ENCODE results near the gene GRIFIN. TPM values are rescaled to one million over a fixed set of nuclear protein-coding genes. Genes with fewer than 3 reads are reported as not detected.

The GRIFIN gene
- not detected in 3 replicates for total RNA-seq
- long read RNA-seq: 0 reads

GRCh38 chr7:2476298-2476697, at the start of gene GRIFIN:
TSS of gene GRIFIN (minus strand) at chr7:2476398. CDS start at chr7:2476383, 15 bp downstream.
- Mint-ChIP-seq H3K36me3 (ENCODE audit: low read depth) (no peaks in the 10 kb centered on the region), H3K27me3 (ENCODE audit: low read depth) (peaks cover 9% of the 10 kb centered on the region), H3K4me3 (ENCODE audit: unreplicated experiment) (no peak within 1 kb of the TSS), H3K4me1 (ENCODE audit: low read depth) (peaks cover 15% of the 10 kb centered on the region), H3K9me3 (ENCODE audit: low read depth) (no peaks in the 10 kb centered on the region), H3K27ac (ENCODE audit: unreplicated experiment) (no peak within 1 kb of the TSS)
- no peak for DNase-seq (ENCODE audit: low spot score)
- TF ChIP-seq CTCF (IDR thresholded peaks at IDR 0.05): no peak

DNA sequence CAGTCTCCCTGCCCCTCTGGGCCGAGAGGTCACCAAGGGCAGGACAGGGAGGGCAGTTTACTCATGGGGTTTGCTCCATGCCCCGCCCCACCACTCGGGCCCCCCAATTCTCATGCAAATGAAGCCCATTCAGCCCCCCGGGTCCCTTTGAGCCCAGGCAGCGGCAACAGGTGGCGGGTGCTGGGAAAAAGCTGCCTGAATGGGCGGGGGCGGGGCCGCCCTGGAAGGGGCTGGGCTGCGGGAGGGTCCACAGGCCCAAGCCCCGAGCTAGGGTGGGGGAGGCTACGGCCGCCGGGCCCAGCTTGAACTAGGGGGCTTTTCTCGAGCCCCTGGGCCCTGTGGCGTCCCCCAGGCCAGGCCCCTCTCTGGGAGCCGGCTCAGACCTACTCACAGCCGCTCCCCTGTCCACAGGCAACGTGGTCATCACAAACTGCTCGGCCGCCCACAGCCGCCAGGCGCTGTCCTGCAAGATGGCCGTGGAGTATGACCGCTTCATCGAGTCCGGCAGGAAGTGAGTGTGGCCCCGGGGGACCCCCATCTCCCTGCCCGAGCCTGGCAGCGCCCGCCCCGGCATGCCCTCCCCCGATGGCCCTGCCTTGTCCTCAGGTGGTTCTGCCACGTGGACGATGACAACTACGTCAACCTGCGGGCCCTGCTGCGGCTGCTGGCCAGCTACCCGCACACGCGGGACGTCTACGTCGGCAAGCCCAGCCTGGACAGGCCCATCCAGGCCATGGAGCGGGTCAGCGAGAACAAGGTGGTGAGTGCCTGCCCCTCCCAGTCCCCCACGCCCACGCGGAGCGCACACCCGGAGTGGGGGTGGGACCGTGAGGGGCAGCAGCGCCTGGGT, 48.8 kb upstream of the GRIFIN start:
- H3K4me1 Mint-ChIP-seq (ENCODE audit: low read depth): peaks cover 68% of the 10 kb centered on the region
- H3K9me3 Mint-ChIP-seq (ENCODE audit: low read depth): no peaks in the 10 kb centered on the region
- no peak overlapping the region for H3K27ac Mint-ChIP-seq (ENCODE audit: unreplicated experiment)
- H3K27me3 Mint-ChIP-seq (ENCODE audit: low read depth): no peaks in the 10 kb centered on the region
- DNase-seq (ENCODE audit: low spot score): no peak
- H3K4me3 Mint-ChIP-seq (ENCODE audit: unreplicated experiment): no peak overlapping the region
- H3K36me3 Mint-ChIP-seq (ENCODE audit: low read depth): peaks cover 3% of the 10 kb centered on the region
- no peak for TF ChIP-seq CTCF (IDR thresholded peaks at IDR 0.05)

GRCh38 chr7:2523941-2524807, 48.0 kb upstream of the GRIFIN start:
- Mint-ChIP-seq H3K9me3 (ENCODE audit: low read depth) (no peaks in the 10 kb centered on the region), H3K36me3 (ENCODE audit: low read depth) (peaks cover 3% of the 10 kb centered on the region), H3K4me1 (ENCODE audit: low read depth) (peaks cover 61% of the 10 kb centered on the region), H3K27me3 (ENCODE audit: low read depth) (no peaks in the 10 kb centered on the region), H3K27ac (ENCODE audit: unreplicated experiment) (no peak overlapping the region), H3K4me3 (ENCODE audit: unreplicated experiment) (peak overlapping the region; percentile 42)
- no peak for DNase-seq (ENCODE audit: low spot score)
- TF ChIP-seq CTCF (IDR thresholded peaks at IDR 0.05): no peak

GRCh38 chr7:2523461-2523936, 47.3 kb upstream of the GRIFIN start:
- TF ChIP-seq CTCF (IDR thresholded peaks at IDR 0.05): no peak
- no peak overlapping the region for H3K27ac Mint-ChIP-seq (ENCODE audit: unreplicated experiment)
- no peak for DNase-seq (ENCODE audit: low spot score)
- no peaks in the 10 kb centered on the region for H3K27me3 Mint-ChIP-seq (ENCODE audit: low read depth)
- H3K4me3 Mint-ChIP-seq (ENCODE audit: unreplicated experiment): peak overlapping the region; percentile 80
- H3K4me1 Mint-ChIP-seq (ENCODE audit: low read depth): peaks cover 56% of the 10 kb centered on the region
- peaks cover 3% of the 10 kb centered on the region for H3K36me3 Mint-ChIP-seq (ENCODE audit: low read depth)
- no peaks in the 10 kb centered on the region for H3K9me3 Mint-ChIP-seq (ENCODE audit: low read depth)
